ENCODE measurements around the gene POLR3F.
"Not testable (repeated sequence)": the region's sequence is repeated elsewhere in the genome, so short reads cannot be mapped to it uniquely, and the experiment has no call there.

The POLR3F gene

GRCh38 chr20:18513208-18513607 is 46.0 kb downstream of the POLR3F start:
- Histone ChIP-seq H2AFZ (ENCODE audit: low read depth, low read length) (no peak overlapping the region), H3K27ac (ENCODE audit: low read length) (no peak overlapping the region), H3K9me3 (ENCODE audit: insufficient read depth, low read length, severe bottlenecking) (no peaks in the 10 kb centered on the region), H3K4me2 (ENCODE audit: insufficient read depth, low read length) (no peak overlapping the region), H3K27me3 (ENCODE audit: insufficient read depth, low read length, poor library complexity) (no peaks in the 10 kb centered on the region), H3K9ac (ENCODE audit: low read depth, low read length) (no peak overlapping the region), H3K79me2 (ENCODE audit: insufficient read depth, low read length) (peaks cover 23% of the 10 kb centered on the region), H3K4me3 (ENCODE audit: low read depth in 1 of 2, low read length in 2 of 2) (no peak overlapping the region), H3K4me1 (ENCODE audit: insufficient read depth, low read length) (peaks cover 20% of the 10 kb centered on the region), H3K36me3 (ENCODE audit: insufficient read depth, low read length) (peaks cover 64% of the 10 kb centered on the region), H4K20me1 (ENCODE audit: insufficient read depth, low read length) (no peaks in the 10 kb centered on the region)
- DNase-seq (no peak), ATAC-seq (ENCODE audit: insufficient read depth, low read depth) (no peak)
- TF ChIP-seq CTCF (IDR thresholded peaks at IDR 0.05; ENCODE audit: borderline replicate concordance, extremely low read depth, low read length, poor library complexity, severe bottlenecking), result no peak
- TF ChIP-seq EZH2 (IDR thresholded peaks at IDR 0.05; ENCODE audit: borderline replicate concordance, low read depth, low read length, severe bottlenecking), result no peak

- Histone ChIP-seq H3K36me3 (ENCODE audit: insufficient read depth, low read length) (peaks cover 70% of the 10 kb centered on the region), H3K27me3 (ENCODE audit: insufficient read depth, low read length, poor library complexity) (no peaks in the 10 kb centered on the region), H3K9me3 (ENCODE audit: insufficient read depth, low read length, severe bottlenecking) (no peaks in the 10 kb centered on the region), H4K20me1 (ENCODE audit: insufficient read depth, low read length) (peaks cover 3% of the 10 kb centered on the region; the same call in 1 of the 2 replicates), H2AFZ (ENCODE audit: low read depth, low read length) (no peak overlapping the region), H3K9ac (ENCODE audit: low read depth, low read length) (no peak overlapping the region), H3K79me2 (ENCODE audit: insufficient read depth, low read length) (peaks cover 18% of the 10 kb centered on the region), H3K4me1 (ENCODE audit: insufficient read depth, low read length) (peaks cover 10% of the 10 kb centered on the region), H3K27ac (ENCODE audit: low read length) (no peak overlapping the region), H3K4me2 (ENCODE audit: insufficient read depth, low read length) (no peak overlapping the region), H3K4me3 (ENCODE audit: low read depth in 1 of 2, low read length in 2 of 2) (no peak overlapping the region)
- no peak for ATAC-seq (ENCODE audit: insufficient read depth, low read depth)
- TF ChIP-seq EZH2 (IDR thresholded peaks at IDR 0.05; ENCODE audit: borderline replicate concordance, low read depth, low read length, severe bottlenecking) (no peak), CTCF (IDR thresholded peaks at IDR 0.05; ENCODE audit: borderline replicate concordance, extremely low read depth, low read length, poor library complexity, severe bottlenecking) (no peak)
- no peak for DNase-seq
These were observed 46.9 kb downstream of the POLR3F start for GRCh38 chr20:18514127-18514526.

- no peaks in the 10 kb centered on the region for H3K9me3 ChIP-seq (ENCODE audit: insufficient read depth, low read length, severe bottlenecking)
- peaks cover 59% of the 10 kb centered on the region for H3K36me3 ChIP-seq (ENCODE audit: insufficient read depth, low read length)
- ATAC-seq (ENCODE audit: insufficient read depth, low read depth), result no peak
These were observed 48.8 kb downstream of the POLR3F start for GRCh38 chr20:18515973-18516372.

GRCh38 chr20:18522066-18522465 is 54.9 kb downstream of the POLR3F start:
- not testable (repeated sequence) for H3K27me3 ChIP-seq (ENCODE audit: insufficient read depth, low read length, poor library complexity); DNase-seq; H3K4me3 ChIP-seq (ENCODE audit: low read depth in 1 of 2, low read length in 2 of 2); H3K27ac ChIP-seq (ENCODE audit: low read length); H3K4me1 ChIP-seq (ENCODE audit: insufficient read depth, low read length); H2AFZ ChIP-seq (ENCODE audit: low read depth, low read length); ATAC-seq (ENCODE audit: insufficient read depth, low read depth); H4K20me1 ChIP-seq (ENCODE audit: insufficient read depth, low read length); H3K9ac ChIP-seq (ENCODE audit: low read depth, low read length); H3K79me2 ChIP-seq (ENCODE audit: insufficient read depth, low read length); H3K4me2 ChIP-seq (ENCODE audit: insufficient read depth, low read length); H3K9me3 ChIP-seq (ENCODE audit: insufficient read depth, low read length, severe bottlenecking)
- H3K36me3 ChIP-seq (ENCODE audit: insufficient read depth, low read length), result peaks cover 52% of the 10 kb centered on the region

More at GRCh38 chr20:18515973-18516372, 48.8 kb downstream of the POLR3F start:
- Histone ChIP-seq H3K79me2 (ENCODE audit: insufficient read depth, low read length) (peaks cover 7% of the 10 kb centered on the region), H2AFZ (ENCODE audit: low read depth, low read length) (no peak overlapping the region), H3K27me3 (ENCODE audit: insufficient read depth, low read length, poor library complexity) (no peaks in the 10 kb centered on the region), H3K27ac (ENCODE audit: low read length) (no peak overlapping the region), H3K4me1 (ENCODE audit: insufficient read depth, low read length) (0 out of 2 replicates have a peak, but pooled peaks cover under 1% of the 10 kb centered on the region), H4K20me1 (ENCODE audit: insufficient read depth, low read length) (peaks cover 7% of the 10 kb centered on the region; the same call in 1 of the 2 replicates), H3K4me2 (ENCODE audit: insufficient read depth, low read length) (no peak overlapping the region), H3K9ac (ENCODE audit: low read depth, low read length) (no peak overlapping the region), H3K4me3 (ENCODE audit: low read depth in 1 of 2, low read length in 2 of 2) (no peak overlapping the region)
- DNase-seq, result no peak
- TF ChIP-seq EZH2 (IDR thresholded peaks at IDR 0.05; ENCODE audit: borderline replicate concordance, low read depth, low read length, severe bottlenecking), result no peak
- TF ChIP-seq CTCF (IDR thresholded peaks at IDR 0.05; ENCODE audit: borderline replicate concordance, extremely low read depth, low read length, poor library complexity, severe bottlenecking), result no peak

Data from DND-41 (cell line).